ENCODE measurements around the gene FLT4.

GRCh38 chr5:180592176-180592575 lies 57.2 kb downstream of the FLT4 start:
- TF ChIP-seq GATA3 (IDR thresholded peaks at IDR 0.05; ENCODE audit: low read depth, low read length) = no peak
- TF ChIP-seq GATA2 (IDR thresholded peaks at IDR 0.05; ENCODE audit: low read depth, low read length) = no peak
